ENCODE measurements around the gene LDLRAD3.

Gene LDLRAD3

DNA sequence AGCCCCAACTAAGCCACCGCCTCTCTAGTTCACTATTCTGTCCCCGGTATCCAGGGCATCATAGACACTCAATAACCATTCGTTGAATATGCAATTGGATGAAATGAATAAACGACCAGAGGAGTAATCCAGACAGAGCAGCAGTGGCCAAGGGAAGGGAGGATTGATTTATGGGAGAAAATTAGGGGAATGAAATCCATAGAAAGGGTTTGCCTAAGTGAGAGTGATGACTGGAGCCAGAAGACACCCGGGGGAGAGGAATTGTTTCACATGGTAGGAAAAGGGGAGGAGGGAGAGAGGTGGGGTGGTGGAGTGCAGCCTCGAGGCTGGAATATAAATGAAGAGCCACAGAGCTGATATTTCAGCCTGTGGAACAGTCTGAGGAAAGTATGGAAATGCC lies 177.2 kb downstream of the LDLRAD3 start:
- DNase-seq (ENCODE audit: low spot score), result no peak
- TF ChIP-seq, protein P1, sequence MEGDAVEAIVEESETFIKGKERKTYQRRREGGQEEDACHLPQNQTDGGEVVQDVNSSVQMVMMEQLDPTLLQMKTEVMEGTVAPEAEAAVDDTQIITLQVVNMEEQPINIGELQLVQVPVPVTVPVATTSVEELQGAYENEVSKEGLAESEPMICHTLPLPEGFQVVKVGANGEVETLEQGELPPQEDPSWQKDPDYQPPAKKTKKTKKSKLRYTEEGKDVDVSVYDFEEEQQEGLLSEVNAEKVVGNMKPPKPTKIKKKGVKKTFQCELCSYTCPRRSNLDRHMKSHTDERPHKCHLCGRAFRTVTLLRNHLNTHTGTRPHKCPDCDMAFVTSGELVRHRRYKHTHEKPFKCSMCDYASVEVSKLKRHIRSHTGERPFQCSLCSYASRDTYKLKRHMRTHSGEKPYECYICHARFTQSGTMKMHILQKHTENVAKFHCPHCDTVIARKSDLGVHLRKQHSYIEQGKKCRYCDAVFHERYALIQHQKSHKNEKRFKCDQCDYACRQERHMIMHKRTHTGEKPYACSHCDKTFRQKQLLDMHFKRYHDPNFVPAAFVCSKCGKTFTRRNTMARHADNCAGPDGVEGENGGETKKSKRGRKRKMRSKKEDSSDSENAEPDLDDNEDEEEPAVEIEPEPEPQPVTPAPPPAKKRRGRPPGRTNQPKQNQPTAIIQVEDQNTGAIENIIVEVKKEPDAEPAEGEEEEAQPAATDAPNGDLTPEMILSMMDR (IDR thresholded peaks at IDR 0.05; ENCODE audit: extremely low read depth, missing control alignments), result no peak

DNA sequence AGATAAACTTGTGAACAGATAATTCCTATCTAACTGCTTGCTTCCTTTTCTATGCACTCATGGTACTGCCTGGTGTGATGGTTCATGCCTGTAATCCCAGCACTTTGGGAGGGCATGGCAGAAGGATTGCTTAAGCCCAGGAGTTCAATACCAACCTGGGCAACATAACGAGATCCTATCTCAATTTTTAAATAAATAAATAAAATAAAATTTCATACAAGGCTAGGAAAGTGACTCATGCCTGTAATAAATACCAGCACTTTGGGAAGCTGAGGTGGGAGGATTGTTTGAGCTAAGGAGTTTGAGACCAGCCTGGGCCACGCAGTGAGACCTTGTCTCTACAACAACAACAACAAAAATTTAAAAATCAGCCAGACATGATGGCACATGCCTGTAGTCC lies 178.8 kb downstream of the LDLRAD3 start:
- DNase-seq (ENCODE audit: low spot score), result no peak

DNA sequence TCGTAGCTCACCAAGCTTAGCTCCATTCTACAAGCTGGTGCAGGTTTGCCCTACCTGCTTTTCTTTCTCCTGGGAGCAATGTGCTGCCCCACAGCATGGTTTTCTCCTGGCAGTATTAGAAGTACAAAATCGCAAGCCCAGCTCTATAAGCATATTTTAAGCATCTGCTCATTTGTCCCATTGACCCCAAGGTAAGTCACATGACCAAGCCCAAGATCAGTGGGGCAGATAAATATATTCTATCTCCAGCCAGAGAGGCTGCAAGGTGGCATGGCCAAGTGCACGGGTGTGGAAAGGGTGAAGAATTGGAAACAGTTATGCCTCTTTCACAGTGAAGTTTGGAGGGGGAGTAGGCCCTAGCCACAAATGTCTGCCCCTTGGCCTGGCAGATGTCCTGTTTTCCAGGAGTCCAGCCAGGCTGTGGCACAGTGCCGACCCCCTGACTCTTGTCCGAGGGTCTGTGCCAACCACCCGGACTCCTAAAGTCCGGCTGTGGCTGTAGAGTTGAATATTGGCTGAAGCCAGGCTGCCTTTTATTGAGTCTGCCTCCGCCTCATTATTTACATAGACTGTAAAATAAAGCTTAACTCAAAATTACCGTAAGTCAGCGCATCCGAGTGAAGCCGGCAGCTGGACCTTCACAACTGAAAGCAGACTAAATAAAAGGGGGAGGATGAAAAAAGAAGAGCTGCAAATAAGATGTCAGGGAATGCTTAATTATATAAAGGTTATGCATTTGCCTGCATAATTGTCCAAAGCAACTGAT lies 179.7 kb downstream of the LDLRAD3 start:
- TF ChIP-seq, protein P1 (IDR thresholded peaks at IDR 0.05; ENCODE audit: extremely low read depth, missing control alignments), result no peak
- DNase-seq (ENCODE audit: low spot score), result no peak

More for the DNA sequence above, 178.8 kb downstream of the LDLRAD3 start:
- TF ChIP-seq, protein P1 (IDR thresholded peaks at IDR 0.05; ENCODE audit: extremely low read depth, missing control alignments), result no peak

DNA sequence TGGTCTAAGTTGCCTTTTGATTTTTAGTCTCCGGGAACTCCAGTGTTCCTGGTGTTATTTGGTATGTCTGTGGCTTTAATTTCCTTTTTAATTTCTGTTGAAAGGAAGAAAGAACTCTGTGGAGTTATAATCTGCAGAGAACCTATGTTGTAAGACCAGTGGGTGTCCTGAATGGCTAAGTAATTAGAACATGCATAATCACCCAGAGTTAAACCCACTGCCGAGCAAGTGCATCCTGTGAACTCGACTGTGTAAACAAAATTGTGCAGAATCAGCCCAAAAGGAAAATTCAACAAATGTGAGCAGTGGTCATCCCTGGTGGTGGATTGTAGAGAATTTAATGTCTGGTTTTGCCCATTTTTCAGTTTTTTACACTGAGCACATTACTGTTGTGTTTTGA lies 182.8 kb downstream of the LDLRAD3 start:
- no peak for DNase-seq (ENCODE audit: low spot score)
- TF ChIP-seq, protein P1 (IDR thresholded peaks at IDR 0.05; ENCODE audit: extremely low read depth, missing control alignments), result no peak

DNA sequence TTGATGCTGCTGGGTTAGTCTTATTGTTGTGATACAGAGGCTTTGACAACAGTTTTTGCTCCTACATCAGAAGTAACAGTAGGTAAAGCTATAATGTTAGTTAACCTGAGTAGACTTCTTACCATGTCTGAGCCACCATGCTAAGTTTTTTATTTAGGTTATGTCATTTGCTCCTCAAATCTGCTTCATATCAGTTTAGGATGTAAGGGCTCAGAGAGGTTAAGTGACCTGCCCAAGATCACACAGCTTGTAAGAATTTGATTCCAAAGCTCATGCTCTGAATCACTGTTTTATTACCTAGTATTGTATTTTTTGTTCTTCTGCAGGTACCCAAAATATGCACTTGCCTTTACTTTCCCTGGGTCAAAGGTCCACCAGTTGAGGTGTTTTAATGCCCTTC lies 183.7 kb downstream of the LDLRAD3 start:
- TF ChIP-seq, protein P1 (IDR thresholded peaks at IDR 0.05; ENCODE audit: extremely low read depth, missing control alignments), result no peak
- no peak for DNase-seq (ENCODE audit: low spot score)

DNA sequence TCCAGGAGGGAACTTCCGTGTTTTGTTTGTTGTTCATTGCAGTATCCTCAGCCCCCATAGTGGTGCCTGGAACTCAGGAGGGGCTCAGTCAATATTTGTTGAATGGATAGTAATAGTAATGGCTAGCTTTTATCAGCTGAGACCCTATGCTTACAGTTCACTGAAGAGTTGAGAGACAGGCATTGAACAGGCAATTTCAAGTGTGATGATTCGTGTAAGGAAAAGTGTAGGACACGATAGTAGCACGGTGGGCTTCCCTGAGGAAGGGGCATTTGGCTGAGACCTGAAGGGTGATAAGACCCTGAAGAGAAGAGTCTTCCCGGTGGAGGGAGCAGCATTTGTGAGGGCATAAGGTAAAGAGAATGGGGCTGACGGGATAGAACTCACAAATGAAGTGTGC lies 186.1 kb downstream of the LDLRAD3 start:
- DNase-seq (ENCODE audit: low spot score), result no peak
- TF ChIP-seq, protein P1 (IDR thresholded peaks at IDR 0.05; ENCODE audit: extremely low read depth, missing control alignments), result no peak

DNA sequence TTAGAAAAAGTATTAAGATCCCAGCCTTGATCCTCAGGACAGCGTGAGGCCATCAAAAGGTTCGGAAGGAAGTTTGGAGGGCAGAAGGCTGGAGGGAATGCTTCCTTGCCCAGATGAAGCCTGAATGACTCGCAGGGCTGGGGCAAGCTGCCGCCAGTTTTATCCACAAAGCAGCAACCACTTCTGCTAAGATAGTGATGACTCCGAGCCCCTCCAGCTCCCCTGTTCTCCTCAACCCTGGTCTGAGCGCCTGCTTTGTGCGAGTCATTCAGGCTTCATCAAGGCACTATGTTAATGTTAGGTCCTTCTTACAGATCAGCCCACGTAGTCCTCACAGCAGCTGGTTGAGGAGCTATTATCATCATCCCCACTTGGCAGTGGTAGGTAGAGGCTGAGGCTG lies 186.5 kb downstream of the LDLRAD3 start:
- DNase-seq (ENCODE audit: low spot score), result no peak
- TF ChIP-seq, protein P1 (IDR thresholded peaks at IDR 0.05; ENCODE audit: extremely low read depth, missing control alignments), result no peak

Measured in GM20000 (cell line).